Measurements from ENCODE around the gene FAM20C. TPM values are rescaled to one million over a fixed set of nuclear protein-coding genes. Genes with fewer than 3 reads are reported as not detected.
A peak's percentile ranks its signal among the peaks of the same experiment; 100 is the strongest.
"Not testable (repeated sequence)": the region's sequence is repeated elsewhere in the genome, so short reads cannot be mapped to it uniquely, and the experiment has no call there.

The FAM20C gene
- total RNA-seq, 1 experiment from 2014 or later: 8.8 TPM

- H3K4me3 Mint-ChIP-seq (ENCODE audit: unreplicated experiment); H3K27ac Mint-ChIP-seq (ENCODE audit: low read depth, unreplicated experiment); H3K4me1 Mint-ChIP-seq (ENCODE audit: insufficient read depth, unreplicated experiment); intact Hi-C loops (cut with micrococcal nuclease); POLR2A ChIA-PET; DNase-seq (ENCODE audit: unreplicated experiment); BruUV-seq (replicated peaks): not testable (repeated sequence)
- CTCF ChIA-PET: interaction anchor here (0.6 to 0.8 kb wide), 4 partner anchors 11 to 380 kb away, joined by 4 read pairs; no protein-coding TSS in a partner anchor
- H3K27me3 Mint-ChIP-seq (ENCODE audit: insufficient read depth, unreplicated experiment): peaks cover 14% of the 10 kb centered on the region
- H3K36me3 Mint-ChIP-seq (ENCODE audit: insufficient read depth, unreplicated experiment): peaks cover 25% of the 10 kb centered on the region
- TF ChIP-seq, protein P1, sequence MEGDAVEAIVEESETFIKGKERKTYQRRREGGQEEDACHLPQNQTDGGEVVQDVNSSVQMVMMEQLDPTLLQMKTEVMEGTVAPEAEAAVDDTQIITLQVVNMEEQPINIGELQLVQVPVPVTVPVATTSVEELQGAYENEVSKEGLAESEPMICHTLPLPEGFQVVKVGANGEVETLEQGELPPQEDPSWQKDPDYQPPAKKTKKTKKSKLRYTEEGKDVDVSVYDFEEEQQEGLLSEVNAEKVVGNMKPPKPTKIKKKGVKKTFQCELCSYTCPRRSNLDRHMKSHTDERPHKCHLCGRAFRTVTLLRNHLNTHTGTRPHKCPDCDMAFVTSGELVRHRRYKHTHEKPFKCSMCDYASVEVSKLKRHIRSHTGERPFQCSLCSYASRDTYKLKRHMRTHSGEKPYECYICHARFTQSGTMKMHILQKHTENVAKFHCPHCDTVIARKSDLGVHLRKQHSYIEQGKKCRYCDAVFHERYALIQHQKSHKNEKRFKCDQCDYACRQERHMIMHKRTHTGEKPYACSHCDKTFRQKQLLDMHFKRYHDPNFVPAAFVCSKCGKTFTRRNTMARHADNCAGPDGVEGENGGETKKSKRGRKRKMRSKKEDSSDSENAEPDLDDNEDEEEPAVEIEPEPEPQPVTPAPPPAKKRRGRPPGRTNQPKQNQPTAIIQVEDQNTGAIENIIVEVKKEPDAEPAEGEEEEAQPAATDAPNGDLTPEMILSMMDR (IDR thresholded peaks at IDR 0.05; ENCODE audit: unreplicated experiment): peak; percentile 59
- peaks cover 10% of the 10 kb centered on the region for H3K9me3 Mint-ChIP-seq (ENCODE audit: unreplicated experiment)
Measured at GRCh38 chr7:263483-264351, 71.3 kb downstream of the FAM20C start.

DNA sequence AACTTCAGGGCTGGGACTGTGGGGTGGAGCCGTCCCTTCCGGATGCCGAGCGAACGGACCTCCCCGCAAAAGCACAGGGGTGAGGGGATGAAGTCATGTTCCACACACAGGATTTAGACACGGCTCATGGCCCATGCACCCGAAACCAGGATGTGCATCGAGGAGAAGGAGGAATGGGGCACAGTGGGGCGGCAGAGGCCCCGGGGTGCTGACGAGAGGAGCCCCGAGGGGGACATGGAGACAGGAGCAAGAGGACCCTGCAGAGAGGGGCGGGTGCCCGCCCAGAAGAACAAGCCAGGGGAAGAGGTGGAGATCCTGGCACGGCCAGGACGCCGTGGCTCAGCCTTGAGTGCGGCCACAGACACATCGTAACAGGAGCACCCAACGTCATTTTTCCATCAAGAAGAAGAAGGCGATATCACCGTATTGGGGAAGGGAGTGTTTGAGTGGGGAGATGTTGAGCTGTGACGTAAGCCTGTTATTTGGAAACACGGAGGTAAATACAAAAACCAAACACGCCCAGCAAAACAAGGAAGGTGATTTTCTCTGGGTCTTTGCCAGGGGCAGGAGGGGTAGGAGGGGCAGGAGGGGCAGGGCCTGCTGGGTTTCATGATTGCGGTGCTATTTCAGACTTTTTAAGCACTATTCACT lies 72.3 kb downstream of the FAM20C start:
- intact Hi-C loops (cut with micrococcal nuclease): no loop called here
- CTCF ChIA-PET: interaction anchor here (0.6 to 0.9 kb wide), 5 partner anchors 10 to 234 kb away, joined by 3 to 4 read pairs (median 4); no protein-coding TSS in a partner anchor
- Mint-ChIP-seq H3K36me3 (ENCODE audit: insufficient read depth, unreplicated experiment) (peaks cover 18% of the 10 kb centered on the region), H3K27me3 (ENCODE audit: insufficient read depth, unreplicated experiment) (peaks cover 14% of the 10 kb centered on the region), H3K4me3 (ENCODE audit: unreplicated experiment) (no peak overlapping the region), H3K9me3 (ENCODE audit: unreplicated experiment) (peaks cover 10% of the 10 kb centered on the region), H3K4me1 (ENCODE audit: insufficient read depth, unreplicated experiment) (no peaks in the 10 kb centered on the region), H3K27ac (ENCODE audit: low read depth, unreplicated experiment) (no peak overlapping the region)
- TF ChIP-seq, protein P1 (IDR thresholded peaks at IDR 0.05; ENCODE audit: unreplicated experiment): no peak
- DNase-seq (ENCODE audit: unreplicated experiment): peak; percentile 31
- POLR2A ChIA-PET: no interaction called here
- BruUV-seq (replicated peaks): no TSS peak

- CTCF ChIA-PET: interaction anchor here (0.6 to 2.2 kb wide), 8 partner anchors 10 to 403 kb away, joined by 3 to 11 read pairs (median 4); no protein-coding TSS in a partner anchor
- H3K4me3 Mint-ChIP-seq (ENCODE audit: unreplicated experiment): no peak overlapping the region
- no peak overlapping the region for H3K27ac Mint-ChIP-seq (ENCODE audit: low read depth, unreplicated experiment)
- peaks cover 11% of the 10 kb centered on the region for H3K36me3 Mint-ChIP-seq (ENCODE audit: insufficient read depth, unreplicated experiment)
- intact Hi-C loops (cut with micrococcal nuclease): no loop called here
- TF ChIP-seq, protein P1 (IDR thresholded peaks at IDR 0.05; ENCODE audit: unreplicated experiment): no peak
- no peak for DNase-seq (ENCODE audit: unreplicated experiment)
- H3K9me3 Mint-ChIP-seq (ENCODE audit: unreplicated experiment): peaks cover 10% of the 10 kb centered on the region
- no peaks in the 10 kb centered on the region for H3K4me1 Mint-ChIP-seq (ENCODE audit: insufficient read depth, unreplicated experiment)
- peaks cover 14% of the 10 kb centered on the region for H3K27me3 Mint-ChIP-seq (ENCODE audit: insufficient read depth, unreplicated experiment)
- POLR2A ChIA-PET: interaction anchor here (0.6 kb wide), 1 partner anchor 229 kb away, joined by 3 read pairs; no protein-coding TSS in a partner anchor
- no TSS peak for BruUV-seq (replicated peaks)
Measured at GRCh38 chr7:265192-265997, 73.0 kb downstream of the FAM20C start.
